Endothelial cell of umbilical vein (primary cell): Measurements from ENCODE around the gene OGFOD2.

Experiments used
- CTCF ChIP-seq, 2 donors: IDR thresholded peaks; 1 replicate in 1 of 2; 2 replicates in 1 of 2; pipeline ENCODE4 v1.5.1; 2011; ENCODE audit warnings: low read length in 2 of 2, mild to moderate bottlenecking in 2 of 2, moderate library complexity in 2 of 2, control low read depth in 1 of 2, inconsistent platforms in 1 of 2, low read depth in 1 of 2; ENCODE audit not compliant: insufficient read depth in 1 of 2; ENCODE audit errors: extremely low read depth in 1 of 2
- EZH2 ChIP-seq: IDR thresholded peaks from 2 replicates; pipeline ENCODE4 v1.6.1; 2012; ENCODE audit warnings: borderline replicate concordance, low read depth, mild to moderate bottlenecking, moderate library complexity, low read length, inconsistent platforms; ENCODE audit not compliant: severe bottlenecking
- GATA2 ChIP-seq: IDR thresholded peaks from 2 replicates; pipeline ENCODE4 v1.7.0; 2011; ENCODE audit warnings: low read depth, mild to moderate bottlenecking, moderate library complexity, mixed read lengths, low read length; ENCODE audit not compliant: insufficient read length, insufficient read depth
- MYC ChIP-seq: IDR thresholded peaks from one replicate; pipeline ENCODE4 v1.6.1; 2011; ENCODE audit warnings: mild to moderate bottlenecking, low read depth, low read length
- POLR2A ChIP-seq: IDR thresholded peaks from 2 replicates; pipeline ENCODE4 v1.6.1; 2012; ENCODE audit warnings: low read depth, mild to moderate bottlenecking, control low read depth, low read length
- POLR2AphosphoS5 ChIP-seq: IDR thresholded peaks from 2 replicates; pipeline ENCODE4 v1.6.1; 2012; ENCODE audit warnings: low read depth, mild to moderate bottlenecking, control low read depth, low read length, moderate library complexity; ENCODE audit not compliant: insufficient read depth

- TF ChIP-seq CTCF (IDR thresholded peaks at IDR 0.05; ENCODE audit: extremely low read depth in 1 of 2, insufficient read depth in 1 of 2, low read depth in 1 of 2, low read length in 2 of 2) (no peak), POLR2AphosphoS5 (no peak), POLR2A (no peak), GATA2 (no peak), EZH2 (no peak), MYC (no peak)
Measured at GRCh38 chr12:122994781-122995502, 19.9 kb downstream of the OGFOD2 start.
